Measurements from ENCODE around the gene SH3TC2.

DNA sequence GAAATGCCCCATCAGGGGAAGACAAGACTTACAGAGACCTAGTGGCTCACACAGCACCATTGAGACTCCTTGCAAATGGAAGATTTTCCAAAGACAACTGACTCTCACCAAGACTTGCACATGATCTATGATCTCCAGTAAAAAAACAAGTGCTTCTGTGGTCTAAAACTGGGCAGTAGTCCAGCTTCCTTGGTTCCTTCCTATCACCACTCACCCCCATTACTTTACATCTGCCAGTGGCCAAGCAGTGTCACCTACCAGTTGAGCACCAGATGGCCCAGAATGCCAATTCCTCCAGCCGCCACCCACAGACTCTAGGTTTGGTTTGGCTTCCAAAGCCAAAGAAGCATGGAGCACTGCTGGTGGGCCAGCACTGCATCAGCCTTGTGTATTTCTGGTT, 47.7 kb downstream of the SH3TC2 start:
- TF ChIP-seq, protein P1, sequence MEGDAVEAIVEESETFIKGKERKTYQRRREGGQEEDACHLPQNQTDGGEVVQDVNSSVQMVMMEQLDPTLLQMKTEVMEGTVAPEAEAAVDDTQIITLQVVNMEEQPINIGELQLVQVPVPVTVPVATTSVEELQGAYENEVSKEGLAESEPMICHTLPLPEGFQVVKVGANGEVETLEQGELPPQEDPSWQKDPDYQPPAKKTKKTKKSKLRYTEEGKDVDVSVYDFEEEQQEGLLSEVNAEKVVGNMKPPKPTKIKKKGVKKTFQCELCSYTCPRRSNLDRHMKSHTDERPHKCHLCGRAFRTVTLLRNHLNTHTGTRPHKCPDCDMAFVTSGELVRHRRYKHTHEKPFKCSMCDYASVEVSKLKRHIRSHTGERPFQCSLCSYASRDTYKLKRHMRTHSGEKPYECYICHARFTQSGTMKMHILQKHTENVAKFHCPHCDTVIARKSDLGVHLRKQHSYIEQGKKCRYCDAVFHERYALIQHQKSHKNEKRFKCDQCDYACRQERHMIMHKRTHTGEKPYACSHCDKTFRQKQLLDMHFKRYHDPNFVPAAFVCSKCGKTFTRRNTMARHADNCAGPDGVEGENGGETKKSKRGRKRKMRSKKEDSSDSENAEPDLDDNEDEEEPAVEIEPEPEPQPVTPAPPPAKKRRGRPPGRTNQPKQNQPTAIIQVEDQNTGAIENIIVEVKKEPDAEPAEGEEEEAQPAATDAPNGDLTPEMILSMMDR (conservative IDR thresholded peaks at IDR 0.05; ENCODE audit: low read depth, low read length) = no peak
- TF ChIP-seq EZH2 (IDR thresholded peaks at IDR 0.05; ENCODE audit: low read length, unreplicated experiment) = no peak
- TF ChIP-seq EZH2phosphoT487 (IDR thresholded peaks at IDR 0.05; ENCODE audit: borderline replicate concordance, low read length) = no peak
